Immature natural killer cell (primary cell): ENCODE results near the gene NFAM1. TPM values are rescaled to one million over a fixed set of nuclear protein-coding genes. Genes with fewer than 3 reads are reported as not detected.

Experiments used
- DNase-seq, 3 donors: peaks; one replicate each; pipeline ENCODE4 v3.0.0; 2022; ENCODE audit warnings: mixed read lengths in 1 of 3
- H3K27ac Mint-ChIP-seq, 6 donors: one replicate each; pipeline ENCODE4 v1.8.0; 2020; ENCODE audit warnings: mixed read lengths in 6 of 6, mild to moderate bottlenecking in 5 of 6, inconsistent platforms in 4 of 6, moderate library complexity in 3 of 6
- H3K27me3 Mint-ChIP-seq, 3 donors: one replicate each; pipeline ENCODE4 v1.8.0; 2020 to 2021; ENCODE audit warnings: low read depth in 3 of 3, mild to moderate bottlenecking in 3 of 3, mixed read lengths in 3 of 3, moderate library complexity in 3 of 3, inconsistent platforms in 1 of 3
- H3K36me3 Mint-ChIP-seq, 3 donors: one replicate each; pipeline ENCODE4 v1.8.0; 2020; ENCODE audit warnings: mixed read lengths in 3 of 3, inconsistent platforms in 2 of 3, mild to moderate bottlenecking in 2 of 3
- H3K4me1 Mint-ChIP-seq, 2 donors: one replicate each; pipeline ENCODE4 v1.8.0; 2020; ENCODE audit warnings: inconsistent platforms in 2 of 2, mild to moderate bottlenecking in 2 of 2, mixed read lengths in 2 of 2, moderate library complexity in 1 of 2
- H3K4me3 Mint-ChIP-seq, 5 donors: one replicate each; pipeline ENCODE4 v1.8.0; 2020; ENCODE audit warnings: mild to moderate bottlenecking in 5 of 5, mixed read lengths in 5 of 5, inconsistent platforms in 3 of 5, moderate library complexity in 3 of 5
- H3K9me3 Mint-ChIP-seq, 6 donors: one replicate each; pipeline ENCODE4 v1.8.0; 2020; ENCODE audit warnings: mild to moderate bottlenecking in 6 of 6, mixed read lengths in 6 of 6, inconsistent platforms in 4 of 6, moderate library complexity in 3 of 6
- polyA plus RNA-seq, 3 donors: library from polyadenylated mRNA; unstranded; fragments of 300-500 nt; fragmentation: Illumina TruSeq; gene quantifications; one replicate each; pipeline ENCODE4 v1.2.3, GENCODE V29; 2021

Gene NFAM1
- polyA plus RNA-seq, 3 donors from 2014 or later, result 0.13 to 0.30 TPM; not detected in 1

GRCh38 chr22:42375982-42376381 lies 56.2 kb downstream of the NFAM1 start:
- no peaks in the 10 kb centered on the region for H3K9me3 Mint-ChIP-seq
- no peak overlapping the region for H3K27ac Mint-ChIP-seq
- peaks cover 0 to 3% (median 2%) of the 10 kb centered on the region in 3 donors for H3K27me3 Mint-ChIP-seq
- H3K4me1 Mint-ChIP-seq, result no peaks in the 10 kb centered on the region
- no peak overlapping the region for H3K4me3 Mint-ChIP-seq
- no peak for DNase-seq
- no peaks in the 10 kb centered on the region for H3K36me3 Mint-ChIP-seq

GRCh38 chr22:42372976-42373375 lies 59.2 kb downstream of the NFAM1 start:
- no peaks in the 10 kb centered on the region for H3K36me3 Mint-ChIP-seq
- peaks cover 6 to 10% (median 8%) of the 10 kb centered on the region in 3 donors for H3K27me3 Mint-ChIP-seq
- H3K27ac Mint-ChIP-seq, result no peak overlapping the region
- no peaks in the 10 kb centered on the region for H3K9me3 Mint-ChIP-seq
- H3K4me1 Mint-ChIP-seq, result peaks cover 9 to 11% of the 10 kb centered on the region in 2 donors
- H3K4me3 Mint-ChIP-seq, result no peak overlapping the region
- no peak for DNase-seq

GRCh38 chr22:42371501-42371900 lies 60.7 kb downstream of the NFAM1 start:
- H3K4me3 Mint-ChIP-seq, result no peak overlapping the region
- H3K4me1 Mint-ChIP-seq, result peaks cover 9 to 14% of the 10 kb centered on the region in 2 donors
- no peak overlapping the region for H3K27ac Mint-ChIP-seq
- peaks cover 9 to 18% (median 13%) of the 10 kb centered on the region in 3 donors for H3K27me3 Mint-ChIP-seq
- no peaks in the 10 kb centered on the region for H3K9me3 Mint-ChIP-seq
- H3K36me3 Mint-ChIP-seq, result no peaks in the 10 kb centered on the region
- DNase-seq, result no peak

GRCh38 chr22:42371099-42371498 lies 61.1 kb downstream of the NFAM1 start:
- peak overlapping the region in 2 of 5 donors; percentile 5 to 11 for H3K4me3 Mint-ChIP-seq
- no peak overlapping the region for H3K27ac Mint-ChIP-seq
- peaks cover 9 to 14% of the 10 kb centered on the region in 2 donors for H3K4me1 Mint-ChIP-seq
- no peak for DNase-seq
- H3K27me3 Mint-ChIP-seq, result peaks cover 12 to 18% (median 16%) of the 10 kb centered on the region in 3 donors
- no peaks in the 10 kb centered on the region for H3K36me3 Mint-ChIP-seq
- H3K9me3 Mint-ChIP-seq, result no peaks in the 10 kb centered on the region

DNA sequence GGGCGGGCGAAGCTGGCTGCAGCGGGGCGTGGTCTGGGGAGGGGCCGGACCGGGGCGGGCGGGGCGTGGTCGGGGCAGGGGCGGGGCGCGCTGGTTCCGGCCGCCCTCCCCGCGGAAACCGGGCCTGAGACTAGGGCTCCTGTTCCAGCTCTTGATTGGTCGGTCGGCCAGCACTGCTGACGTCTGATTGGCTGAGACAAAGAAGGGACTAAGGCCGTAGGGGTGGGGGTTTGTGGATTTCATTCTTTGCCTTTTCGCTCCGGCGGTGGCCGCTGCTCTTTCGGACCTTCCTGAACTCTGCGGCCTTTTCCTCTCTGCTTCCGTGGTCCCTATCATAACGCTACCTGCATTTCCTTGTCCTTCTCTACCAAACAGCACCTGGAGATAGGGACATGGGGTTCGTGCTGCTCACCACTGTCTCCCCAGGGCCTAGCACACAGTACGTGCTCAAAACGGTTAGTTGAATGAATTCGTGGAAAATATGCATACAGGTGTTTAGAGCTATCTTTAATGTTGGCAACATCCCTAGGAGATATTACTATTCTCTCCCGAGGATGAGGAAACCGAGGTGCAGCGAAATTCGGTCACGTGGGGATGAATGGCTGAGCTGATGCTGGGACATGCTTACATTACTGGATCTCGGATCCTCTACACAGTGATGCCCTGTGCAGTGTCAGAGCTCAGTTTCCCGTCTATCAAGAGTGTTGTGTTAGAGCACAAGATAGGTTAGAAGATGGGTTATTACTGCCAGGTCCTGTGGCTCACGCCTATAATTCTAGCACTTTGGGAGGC lies 62.8 kb downstream of the NFAM1 start:
- peaks cover 15 to 18% (median 18%) of the 10 kb centered on the region in 3 donors for H3K27me3 Mint-ChIP-seq
- DNase-seq, result peak; percentile 71 to 82 (median 77)
- no peaks in the 10 kb centered on the region for H3K36me3 Mint-ChIP-seq
- H3K27ac Mint-ChIP-seq, result peak overlapping the region in 4 of 6 donors; percentile 5 to 85 (median 37)
- peak overlapping the region; percentile 83 to 99 (median 91) for H3K4me3 Mint-ChIP-seq
- H3K4me1 Mint-ChIP-seq, result peaks cover 9 to 14% of the 10 kb centered on the region in 2 donors
- H3K9me3 Mint-ChIP-seq, result no peaks in the 10 kb centered on the region

- H3K36me3 Mint-ChIP-seq, result no peaks in the 10 kb centered on the region
- no peak overlapping the region for H3K27ac Mint-ChIP-seq
- peaks cover 9 to 14% of the 10 kb centered on the region in 2 donors for H3K4me1 Mint-ChIP-seq
Observed at GRCh38 chr22:42368379-42369249, 63.6 kb downstream of the NFAM1 start.

DNA sequence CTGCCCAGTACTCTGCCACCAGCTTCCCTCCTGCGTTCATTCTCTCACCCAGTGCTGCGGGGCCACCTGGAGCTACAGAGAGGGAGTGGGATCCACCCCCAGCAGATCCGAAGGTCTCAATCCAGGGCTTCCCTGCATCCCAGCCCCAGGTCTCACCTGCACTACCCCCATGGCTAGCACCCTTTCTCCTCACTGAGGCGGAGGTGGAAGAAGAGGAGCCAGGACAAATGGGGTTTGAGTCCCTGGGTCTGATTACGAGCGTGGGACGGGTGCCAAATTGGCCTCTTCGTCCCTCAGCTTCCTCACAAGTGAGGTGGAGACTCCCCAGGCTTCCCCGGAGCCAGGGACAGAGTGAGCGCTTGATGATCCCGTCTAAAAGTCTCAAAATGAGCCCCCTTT lies 64.2 kb downstream of the NFAM1 start:
- H3K4me3 Mint-ChIP-seq, result peak overlapping the region; percentile 22 to 67 (median 56)
- H3K27me3 Mint-ChIP-seq, result peaks cover 15 to 18% (median 18%) of the 10 kb centered on the region in 3 donors
- no peak for DNase-seq
- H3K36me3 Mint-ChIP-seq, result no peaks in the 10 kb centered on the region
- no peak overlapping the region for H3K27ac Mint-ChIP-seq
- no peaks in the 10 kb centered on the region for H3K9me3 Mint-ChIP-seq
- H3K4me1 Mint-ChIP-seq, result peaks cover 9 to 14% of the 10 kb centered on the region in 2 donors

More at GRCh38 chr22:42368379-42369249, 63.6 kb downstream of the NFAM1 start:
- Mint-ChIP-seq H3K4me3 (peak overlapping the region; percentile 83 to 99 (median 91)), H3K9me3 (no peaks in the 10 kb centered on the region), H3K27me3 (peaks cover 15 to 18% (median 18%) of the 10 kb centered on the region in 3 donors)
- DNase-seq, result peak in 1 of 3 donors; percentile 19

GRCh38 chr22:42366806-42367581 lies 65.2 kb downstream of the NFAM1 start:
- no peak for DNase-seq

GRCh38 chr22:42365942-42366695 lies 66.1 kb downstream of the NFAM1 start:
- H3K27ac Mint-ChIP-seq, result no peak overlapping the region
- H3K4me3 Mint-ChIP-seq, result no peak overlapping the region
- peaks cover 18 to 22% (median 21%) of the 10 kb centered on the region in 3 donors for H3K27me3 Mint-ChIP-seq

More at GRCh38 chr22:42366806-42367581, 65.2 kb downstream of the NFAM1 start:
- no peaks in the 10 kb centered on the region for H3K36me3 Mint-ChIP-seq
- H3K27me3 Mint-ChIP-seq, result peaks cover 15 to 22% (median 21%) of the 10 kb centered on the region in 3 donors
- peak overlapping the region; percentile 22 to 67 (median 56) for H3K4me3 Mint-ChIP-seq
- H3K27ac Mint-ChIP-seq, result no peak overlapping the region
- H3K4me1 Mint-ChIP-seq, result peaks cover 9 to 14% of the 10 kb centered on the region in 2 donors
- H3K9me3 Mint-ChIP-seq, result no peaks in the 10 kb centered on the region

GRCh38 chr22:42365111-42365865 lies 66.9 kb downstream of the NFAM1 start:
- no peak overlapping the region for H3K27ac Mint-ChIP-seq
- no peaks in the 10 kb centered on the region for H3K9me3 Mint-ChIP-seq
- H3K4me3 Mint-ChIP-seq, result no peak overlapping the region
- peaks cover 9 to 14% of the 10 kb centered on the region in 2 donors for H3K4me1 Mint-ChIP-seq
- H3K27me3 Mint-ChIP-seq, result peaks cover 18 to 25% (median 21%) of the 10 kb centered on the region in 3 donors
- no peaks in the 10 kb centered on the region for H3K36me3 Mint-ChIP-seq
- DNase-seq, result no peak

More at GRCh38 chr22:42365942-42366695, 66.1 kb downstream of the NFAM1 start:
- no peak for DNase-seq
- no peaks in the 10 kb centered on the region for H3K36me3 Mint-ChIP-seq
- H3K4me1 Mint-ChIP-seq, result peaks cover 9 to 14% of the 10 kb centered on the region in 2 donors
- no peaks in the 10 kb centered on the region for H3K9me3 Mint-ChIP-seq

DNA sequence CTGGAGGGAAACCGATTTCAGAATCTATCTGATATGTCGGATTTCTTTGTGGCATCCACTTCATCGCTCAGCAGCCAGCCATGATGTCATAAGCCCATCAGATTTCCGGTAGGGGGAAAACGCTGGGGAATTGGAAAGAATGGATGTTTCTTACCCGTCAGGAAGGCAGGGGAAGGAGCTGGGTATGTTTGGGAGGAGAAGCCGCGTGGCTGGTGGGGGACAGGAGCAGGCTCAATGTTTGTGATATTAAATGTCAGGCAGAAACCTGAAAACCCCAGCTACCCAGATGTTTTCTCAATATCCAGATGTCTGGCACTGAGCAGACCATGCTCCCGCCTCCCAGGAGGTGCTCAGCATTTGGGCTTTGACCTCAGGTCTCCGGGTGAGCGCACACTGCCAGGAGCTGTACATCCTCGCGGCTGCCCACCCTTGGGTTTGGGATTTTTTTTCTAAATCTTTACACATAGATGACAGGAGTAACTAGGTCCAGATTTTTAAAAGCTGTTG lies 67.5 kb downstream of the NFAM1 start:
- no peaks in the 10 kb centered on the region for H3K9me3 Mint-ChIP-seq
- H3K27ac Mint-ChIP-seq, result no peak overlapping the region
- no peak for DNase-seq
- no peaks in the 10 kb centered on the region for H3K36me3 Mint-ChIP-seq
- no peak overlapping the region for H3K4me3 Mint-ChIP-seq
- H3K27me3 Mint-ChIP-seq, result peaks cover 17 to 25% (median 21%) of the 10 kb centered on the region in 3 donors
- peaks cover 5 to 10% of the 10 kb centered on the region in 2 donors for H3K4me1 Mint-ChIP-seq

- peaks cover 12 to 21% (median 17%) of the 10 kb centered on the region in 3 donors for H3K27me3 Mint-ChIP-seq
- no peaks in the 10 kb centered on the region for H3K36me3 Mint-ChIP-seq
- no peak overlapping the region for H3K27ac Mint-ChIP-seq
- peaks cover 0 to 6% of the 10 kb centered on the region in 2 donors for H3K4me1 Mint-ChIP-seq
- no peaks in the 10 kb centered on the region for H3K9me3 Mint-ChIP-seq
- DNase-seq, result no peak
- no peak overlapping the region for H3K4me3 Mint-ChIP-seq
Observed at GRCh38 chr22:42363892-42364291, 68.3 kb downstream of the NFAM1 start.
